Fibroblast of skin of left biceps (primary cell): ENCODE data around the gene KDM6B.
"Not testable (repeated sequence)": the region's sequence is repeated elsewhere in the genome, so short reads cannot be mapped to it uniquely, and the experiment has no call there.

ENCODE experiments used
- DNase-seq, 2 experiments: peaks; one replicate each; pipeline ENCODE4 v3.0.0-alpha.2; 2013; ENCODE audit warnings: low read depth in 2 of 2

The KDM6B gene, protein sequence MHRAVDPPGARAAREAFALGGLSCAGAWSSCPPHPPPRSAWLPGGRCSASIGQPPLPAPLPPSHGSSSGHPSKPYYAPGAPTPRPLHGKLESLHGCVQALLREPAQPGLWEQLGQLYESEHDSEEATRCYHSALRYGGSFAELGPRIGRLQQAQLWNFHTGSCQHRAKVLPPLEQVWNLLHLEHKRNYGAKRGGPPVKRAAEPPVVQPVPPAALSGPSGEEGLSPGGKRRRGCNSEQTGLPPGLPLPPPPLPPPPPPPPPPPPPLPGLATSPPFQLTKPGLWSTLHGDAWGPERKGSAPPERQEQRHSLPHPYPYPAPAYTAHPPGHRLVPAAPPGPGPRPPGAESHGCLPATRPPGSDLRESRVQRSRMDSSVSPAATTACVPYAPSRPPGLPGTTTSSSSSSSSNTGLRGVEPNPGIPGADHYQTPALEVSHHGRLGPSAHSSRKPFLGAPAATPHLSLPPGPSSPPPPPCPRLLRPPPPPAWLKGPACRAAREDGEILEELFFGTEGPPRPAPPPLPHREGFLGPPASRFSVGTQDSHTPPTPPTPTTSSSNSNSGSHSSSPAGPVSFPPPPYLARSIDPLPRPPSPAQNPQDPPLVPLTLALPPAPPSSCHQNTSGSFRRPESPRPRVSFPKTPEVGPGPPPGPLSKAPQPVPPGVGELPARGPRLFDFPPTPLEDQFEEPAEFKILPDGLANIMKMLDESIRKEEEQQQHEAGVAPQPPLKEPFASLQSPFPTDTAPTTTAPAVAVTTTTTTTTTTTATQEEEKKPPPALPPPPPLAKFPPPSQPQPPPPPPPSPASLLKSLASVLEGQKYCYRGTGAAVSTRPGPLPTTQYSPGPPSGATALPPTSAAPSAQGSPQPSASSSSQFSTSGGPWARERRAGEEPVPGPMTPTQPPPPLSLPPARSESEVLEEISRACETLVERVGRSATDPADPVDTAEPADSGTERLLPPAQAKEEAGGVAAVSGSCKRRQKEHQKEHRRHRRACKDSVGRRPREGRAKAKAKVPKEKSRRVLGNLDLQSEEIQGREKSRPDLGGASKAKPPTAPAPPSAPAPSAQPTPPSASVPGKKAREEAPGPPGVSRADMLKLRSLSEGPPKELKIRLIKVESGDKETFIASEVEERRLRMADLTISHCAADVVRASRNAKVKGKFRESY (N-terminal part only)

DNA sequence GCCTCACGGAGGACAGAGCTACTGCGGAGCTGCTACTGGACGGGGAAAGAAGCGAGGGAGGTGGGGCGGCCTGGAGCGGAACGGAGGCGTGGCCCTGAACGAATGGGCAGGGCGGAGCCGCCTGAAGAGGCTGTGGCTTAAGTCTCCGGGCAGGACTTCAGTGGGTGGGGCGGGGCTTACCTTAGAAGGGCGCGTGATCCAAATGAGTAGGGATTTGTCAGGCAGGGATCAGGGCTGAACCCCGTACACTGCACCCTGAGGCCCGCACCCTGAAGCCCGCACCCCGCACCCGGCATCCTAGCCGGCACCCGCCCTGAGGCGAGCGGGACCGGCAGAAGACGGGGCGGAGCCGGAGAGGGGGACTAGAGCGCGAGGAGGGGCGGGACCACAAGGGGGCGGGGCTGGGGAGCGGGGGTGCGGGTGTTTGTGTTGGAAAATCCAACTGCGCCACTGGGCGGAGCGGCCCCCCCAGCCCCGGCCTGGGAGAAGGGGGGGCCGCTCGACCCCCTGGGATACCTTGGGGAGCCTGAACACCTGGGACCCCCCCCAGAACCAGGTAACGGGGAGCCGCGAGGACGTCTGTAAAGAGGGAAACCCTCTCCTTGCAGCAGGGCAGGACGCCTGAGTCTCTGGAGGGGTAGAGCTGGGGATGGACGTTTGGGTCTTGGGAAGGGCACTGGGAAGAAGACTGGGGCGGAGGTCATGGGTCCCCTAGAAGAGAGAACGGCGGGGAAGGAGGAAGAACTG is at the start of gene KDM6B:
KDM6B (plus strand) TSS at position 423 of the 747 bp plus-strand sequence. CDS start 11,338 bp downstream, outside the sequence.
- peak in 1 of 2 experiments; percentile 55 for DNase-seq

DNA sequence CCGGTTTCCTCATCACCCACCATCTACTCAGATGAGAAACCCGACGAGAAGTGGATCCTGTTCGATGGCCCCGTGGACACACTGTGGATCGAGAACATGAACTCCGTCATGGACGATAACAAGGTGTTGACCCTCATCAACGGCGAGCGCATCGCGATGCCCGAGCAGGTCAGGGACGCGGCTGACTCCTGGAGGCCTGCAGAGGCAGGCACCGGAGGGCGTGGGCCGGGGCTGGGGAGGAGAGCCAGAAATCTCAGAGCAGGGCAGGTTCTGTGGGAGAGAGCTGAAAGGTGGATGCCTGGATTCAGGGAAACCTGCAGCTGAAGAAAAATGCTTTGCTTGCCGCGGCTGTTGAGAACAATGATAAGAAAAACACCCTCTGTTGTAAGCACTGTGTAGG is 47.2 kb upstream of the KDM6B start:
- DNase-seq: no peak

DNA sequence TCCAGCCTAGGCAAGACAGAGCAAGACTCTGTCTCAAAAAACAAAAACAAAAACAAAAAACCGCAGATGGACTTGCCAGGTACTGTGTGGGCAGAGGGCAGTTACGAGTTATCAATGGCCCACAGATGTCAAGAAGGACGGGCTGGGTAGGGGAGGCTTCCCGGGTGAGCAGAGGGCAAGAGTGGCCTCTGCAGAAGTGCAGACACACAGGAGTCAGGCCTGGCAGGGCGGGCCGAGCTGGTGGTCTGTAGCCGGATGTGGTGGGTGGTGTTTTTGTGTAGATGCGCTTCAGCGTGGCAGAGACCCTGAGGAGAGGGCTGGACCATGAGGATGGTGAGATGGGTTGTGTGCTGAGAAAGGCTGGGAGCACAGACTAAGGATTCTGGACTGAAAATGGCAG is 44.9 kb upstream of the KDM6B start:
- no peak for DNase-seq

DNA sequence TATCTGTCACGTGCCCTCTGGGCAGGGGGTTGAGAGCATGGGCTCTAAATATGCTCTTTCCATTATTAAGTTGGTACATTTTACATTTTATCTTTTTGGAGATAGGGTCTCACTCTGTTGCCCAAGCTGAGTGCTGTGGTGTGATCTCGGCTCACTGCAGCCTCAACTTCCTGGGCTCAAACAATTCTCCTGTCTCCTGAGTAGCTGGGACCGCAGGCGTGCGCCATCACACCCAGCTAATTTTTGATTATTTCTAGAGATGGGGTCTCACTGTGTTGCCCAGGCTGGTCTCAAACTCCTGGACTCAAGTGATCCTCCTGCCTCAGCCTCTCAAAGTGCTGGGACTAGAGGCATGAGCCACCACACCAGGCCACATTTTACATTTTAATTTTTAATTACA is 43.9 kb upstream of the KDM6B start:
- DNase-seq: no peak

DNA sequence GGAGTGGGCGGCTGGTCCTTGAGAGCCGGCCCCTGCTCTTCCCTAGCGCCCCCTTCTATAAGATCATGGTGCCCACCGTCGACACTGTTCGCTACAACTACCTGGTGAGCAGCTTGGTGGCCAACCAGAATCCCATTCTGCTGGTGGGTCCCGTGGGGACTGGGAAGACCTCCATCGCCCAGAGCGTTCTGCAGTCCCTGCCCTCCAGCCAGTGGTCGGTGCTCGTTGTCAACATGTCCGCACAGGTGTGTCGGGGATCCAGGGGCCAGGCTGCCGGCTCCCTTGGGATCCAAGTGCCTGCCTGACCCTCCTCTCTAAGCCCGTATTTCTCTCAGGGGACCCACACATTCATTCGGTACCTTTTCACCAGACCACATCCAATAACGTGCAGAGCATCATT is 41.4 kb upstream of the KDM6B start:
- no peak for DNase-seq

DNA sequence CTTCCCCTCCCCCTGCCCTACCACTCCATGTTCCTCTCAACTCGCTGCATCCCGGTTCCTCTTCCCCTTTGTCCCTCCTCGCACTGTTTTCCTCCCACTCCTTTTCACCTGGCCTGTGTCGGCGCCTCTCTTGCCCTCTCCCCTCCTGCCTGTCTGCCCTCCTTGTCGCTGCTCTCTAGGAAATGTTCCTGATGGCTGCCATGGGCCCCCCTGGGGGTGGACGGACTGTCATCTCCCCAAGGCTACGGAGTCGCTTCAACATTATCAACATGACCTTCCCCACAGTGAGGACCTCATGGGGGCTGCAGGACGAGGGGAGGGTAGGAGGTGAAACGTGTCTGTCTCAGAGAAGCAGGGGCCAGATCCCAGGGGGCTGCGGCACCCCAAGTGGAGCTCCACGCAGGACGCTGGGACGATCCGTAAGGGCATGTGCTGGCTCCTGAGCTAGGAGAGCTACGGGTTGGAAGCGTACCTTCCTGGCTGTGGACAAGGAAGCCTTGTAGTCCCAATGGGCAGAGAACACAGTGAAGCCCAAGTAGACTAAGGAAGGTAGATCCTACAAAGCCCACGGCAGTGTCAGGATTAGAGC is 39.8 kb upstream of the KDM6B start:
- no peak for DNase-seq

DNA sequence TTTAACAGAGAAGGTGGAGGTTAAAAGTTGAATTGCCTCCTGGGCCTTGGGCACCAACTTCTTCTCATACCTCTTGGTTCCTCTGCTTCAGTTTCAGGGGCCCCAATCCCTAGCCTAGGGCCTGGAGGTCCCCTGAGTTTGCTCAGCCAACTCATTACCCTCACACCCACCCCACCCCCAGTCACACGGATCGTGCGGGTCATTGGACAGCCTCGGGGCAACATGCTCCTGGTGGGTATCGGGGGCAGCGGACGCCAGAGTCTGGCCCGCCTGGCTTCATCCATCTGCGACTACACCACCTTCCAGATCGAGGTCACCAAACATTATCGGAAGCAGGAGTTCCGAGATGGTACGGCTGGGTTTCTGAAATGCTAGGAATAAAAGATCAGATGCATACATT is 36.0 kb upstream of the KDM6B start:
- DNase-seq: no peak

DNA sequence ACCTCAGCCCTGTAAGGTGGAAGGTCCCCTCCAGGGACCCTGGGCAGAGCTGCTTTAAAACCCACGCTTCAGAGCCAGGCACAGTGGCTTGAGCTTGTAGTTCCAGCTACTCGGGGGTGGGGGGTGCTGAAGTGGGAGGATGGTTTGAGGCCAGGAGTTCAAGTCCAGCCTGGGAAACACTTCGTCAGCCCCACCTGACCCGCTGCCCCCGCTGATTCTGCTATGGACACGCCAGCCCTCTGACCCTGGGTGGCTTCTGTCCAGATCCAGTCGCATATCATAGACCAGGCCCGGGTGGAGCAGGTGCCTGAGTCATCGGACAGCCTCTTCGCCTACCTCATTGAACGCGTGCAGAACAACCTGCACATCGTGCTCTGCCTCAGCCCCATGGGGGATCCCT is 35.2 kb upstream of the KDM6B start:
- no peak for DNase-seq

DNA sequence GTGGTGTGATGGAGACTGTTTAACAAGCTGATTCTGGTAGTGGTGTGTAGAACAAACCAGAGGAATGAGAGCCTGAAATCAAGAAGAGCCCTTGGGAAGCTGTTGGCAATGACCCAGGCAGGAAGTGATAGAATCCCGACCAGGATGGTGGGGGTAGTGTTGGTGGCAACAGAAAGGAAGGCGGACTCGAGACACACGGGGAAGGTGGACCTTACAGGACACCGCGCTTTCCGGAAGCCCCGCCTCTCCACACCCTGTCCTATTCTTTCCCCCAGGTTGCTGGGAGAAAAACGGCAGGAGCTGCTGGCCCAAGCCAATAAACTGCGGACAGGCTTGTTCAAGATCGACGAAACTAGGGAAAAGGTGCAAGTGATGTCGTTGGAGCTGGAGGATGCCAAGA is 30.0 kb upstream of the KDM6B start:
- no peak for DNase-seq

DNA sequence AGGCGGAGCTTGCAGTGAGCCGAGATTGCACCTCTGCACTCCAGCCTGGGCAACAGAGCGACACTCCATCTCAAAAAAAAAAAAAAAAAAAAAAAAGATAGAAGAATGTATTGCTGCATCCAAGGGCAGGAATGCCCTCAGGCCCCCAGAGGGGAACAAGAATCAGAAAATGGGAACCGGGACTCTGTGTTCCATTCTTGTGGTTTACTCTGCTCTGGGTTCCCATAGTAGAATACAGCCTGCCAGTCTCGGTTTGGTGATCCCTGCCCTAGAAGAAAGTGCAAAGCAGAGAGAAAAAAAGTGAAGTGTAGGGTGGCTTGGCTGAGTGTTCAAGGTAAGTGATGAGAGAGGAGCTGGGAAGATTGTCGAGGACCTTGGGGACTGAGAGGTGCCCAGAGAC is 27.4 kb upstream of the KDM6B start:
- no peak for DNase-seq

DNA sequence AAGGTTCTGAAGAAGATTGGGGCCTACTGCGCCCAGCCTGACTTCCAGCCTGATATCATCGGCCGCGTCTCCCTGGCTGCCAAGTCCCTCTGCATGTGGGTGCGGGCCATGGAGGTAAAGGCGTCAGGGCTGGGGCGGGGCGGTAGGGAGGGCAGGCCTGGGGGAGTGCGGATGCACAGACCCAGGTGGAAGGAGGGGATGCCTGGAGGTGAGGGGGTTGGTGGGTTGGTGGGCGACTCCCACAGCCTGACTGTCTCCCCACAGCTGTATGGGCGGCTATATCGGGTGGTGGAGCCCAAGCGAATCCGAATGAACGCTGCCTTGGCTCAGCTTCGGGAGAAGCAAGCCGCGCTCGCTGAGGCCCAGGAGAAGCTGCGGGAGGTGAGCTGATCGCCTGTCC is 26.8 kb upstream of the KDM6B start:
- no peak for DNase-seq

DNA sequence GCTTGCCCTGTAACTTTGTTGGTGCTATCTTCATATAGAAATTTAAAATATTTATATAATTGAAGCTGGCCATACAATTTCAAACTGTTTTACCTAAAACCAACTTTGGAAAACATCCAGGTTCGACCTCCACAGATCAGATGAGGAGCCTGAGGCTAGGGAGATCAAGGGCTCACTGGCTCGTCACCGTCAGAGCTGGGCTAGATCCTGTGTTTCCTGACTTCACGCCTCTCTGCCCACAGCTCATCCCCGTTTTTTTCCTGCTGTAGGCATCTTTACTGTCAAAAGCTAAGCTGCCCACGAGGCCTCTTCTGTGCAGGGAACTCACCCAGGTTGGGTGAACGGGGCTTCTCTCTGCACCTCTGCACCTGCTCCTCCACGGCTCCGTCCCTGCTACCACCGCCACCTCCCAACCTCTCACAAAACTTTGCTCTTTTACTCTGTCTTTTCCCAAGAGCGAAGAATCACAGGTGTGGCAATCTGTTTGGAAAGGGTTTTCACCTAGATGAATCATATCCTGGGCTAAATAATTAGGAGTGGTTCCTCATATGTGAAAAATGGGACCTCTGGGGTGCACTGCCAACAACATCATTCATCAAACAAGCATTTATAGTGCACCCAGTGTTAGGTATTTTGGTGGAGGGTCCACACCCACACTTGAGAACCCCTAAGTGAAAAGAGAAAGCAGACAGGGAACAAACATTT is 24.8 kb upstream of the KDM6B start:
- no peak for DNase-seq

DNA sequence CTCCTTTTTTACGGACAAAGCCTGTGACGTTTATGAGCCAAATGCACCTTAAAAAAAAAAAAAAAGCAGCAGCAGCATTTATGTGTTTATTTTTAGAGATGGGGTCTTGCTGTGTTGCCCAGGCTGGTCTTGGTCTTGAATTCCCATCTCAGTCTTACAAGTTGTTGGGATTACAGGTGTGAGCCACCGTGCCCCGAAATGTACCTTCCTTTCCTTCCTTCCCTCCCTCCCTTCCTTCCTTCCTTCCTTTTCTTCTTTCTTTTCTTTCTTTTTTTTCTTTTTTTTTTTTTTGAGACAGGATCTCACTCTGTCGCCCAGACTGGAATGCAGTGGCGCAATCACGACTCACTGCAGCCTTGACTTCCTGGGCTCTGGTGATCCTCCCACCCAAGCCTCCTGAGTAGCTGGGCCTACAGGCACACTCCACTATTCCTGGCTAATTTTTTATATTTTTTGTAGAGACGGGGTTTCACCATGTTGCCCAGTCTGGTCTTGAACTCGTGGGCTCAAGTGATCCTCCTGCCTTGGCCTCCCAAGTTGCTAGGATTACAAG is 24.1 kb upstream of the KDM6B start:
- DNase-seq: not testable (repeated sequence)

DNA sequence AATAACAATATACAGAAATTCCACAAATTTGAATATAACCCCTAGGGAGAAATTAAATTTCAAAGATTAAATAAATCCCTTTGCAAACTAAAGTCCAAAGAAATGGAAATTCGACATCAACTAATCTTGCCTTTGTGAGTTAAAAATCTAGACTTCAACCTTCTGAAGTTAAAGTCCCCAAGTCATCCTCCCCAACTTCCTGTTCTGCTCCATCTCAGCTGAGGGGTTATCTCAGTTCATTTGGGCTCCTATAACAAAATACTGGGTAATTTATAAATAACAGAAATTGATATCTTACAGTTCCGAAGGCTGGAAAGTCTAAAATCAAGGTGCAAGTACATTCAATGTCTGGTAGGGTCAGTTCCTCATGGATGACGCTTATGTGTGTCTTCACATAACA is 22.8 kb upstream of the KDM6B start:
- DNase-seq: no peak

DNA sequence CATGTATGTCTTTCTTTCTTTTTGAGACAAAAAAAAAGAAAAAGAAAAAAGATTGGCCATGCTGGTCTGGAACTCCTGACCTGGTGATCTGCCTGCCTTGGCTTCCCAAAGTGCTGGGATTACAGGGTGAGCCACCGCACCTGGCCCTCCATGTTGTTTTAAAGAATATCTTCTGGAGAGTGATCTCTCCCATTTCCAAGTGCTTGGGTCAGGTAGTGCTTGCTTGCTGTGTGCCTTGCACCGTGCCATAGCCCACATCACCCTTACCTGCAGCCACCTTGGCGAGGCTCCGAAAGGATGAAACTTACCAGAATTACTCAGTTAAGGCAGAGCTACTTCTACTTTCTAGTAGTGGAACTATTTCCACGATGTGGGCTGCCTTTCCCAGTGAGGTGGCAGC is 19.0 kb upstream of the KDM6B start:
- no peak for DNase-seq

DNA sequence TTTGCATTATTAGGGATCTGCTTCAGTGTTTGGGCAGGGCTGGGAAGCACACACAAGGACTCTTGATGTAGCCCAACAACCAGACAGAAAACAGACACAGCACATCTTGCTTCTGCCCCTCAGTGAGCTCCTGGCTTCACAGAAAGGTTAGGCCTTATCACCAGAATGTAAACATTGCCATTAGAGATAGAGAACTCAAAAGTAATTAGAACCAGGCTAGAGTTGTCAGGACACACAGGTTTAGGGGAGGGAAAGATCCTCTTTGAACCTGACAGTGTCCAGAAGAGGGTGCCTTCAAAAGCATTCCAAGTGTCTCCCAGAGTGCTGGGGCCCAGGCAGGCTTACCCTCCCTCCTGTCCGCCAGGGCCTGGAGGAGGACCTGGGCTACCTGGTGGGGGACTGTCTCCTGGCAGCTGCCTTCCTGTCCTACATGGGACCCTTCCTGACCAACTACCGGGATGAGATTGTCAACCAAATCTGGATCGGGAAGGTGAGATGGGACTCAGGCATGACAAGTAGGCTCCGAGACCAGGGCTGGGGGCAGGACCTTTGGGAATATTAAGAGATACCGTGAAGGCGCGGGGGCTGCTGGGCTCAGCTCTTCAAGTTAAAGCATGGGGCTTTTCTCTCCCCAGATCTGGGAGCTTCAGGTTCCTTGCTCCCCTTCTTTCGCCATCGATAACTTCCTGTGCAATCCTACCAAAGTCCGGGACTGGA is 16.9 kb upstream of the KDM6B start:
- no peak for DNase-seq

DNA sequence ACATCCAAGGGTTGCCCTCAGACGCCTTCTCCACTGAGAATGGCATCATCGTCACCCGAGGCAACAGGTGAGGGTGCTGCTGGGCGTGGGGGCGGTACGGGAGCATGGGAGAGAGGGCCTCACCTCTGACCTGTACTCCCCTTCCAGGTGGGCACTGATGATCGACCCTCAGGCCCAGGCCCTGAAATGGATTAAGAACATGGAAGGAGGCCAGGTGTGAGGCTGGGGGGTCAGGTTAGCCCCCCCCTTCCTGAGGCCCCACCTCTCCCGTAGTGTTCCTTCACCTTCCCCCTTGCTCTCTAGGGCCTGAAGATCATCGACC is 16.4 kb upstream of the KDM6B start:
- no peak for DNase-seq

DNA sequence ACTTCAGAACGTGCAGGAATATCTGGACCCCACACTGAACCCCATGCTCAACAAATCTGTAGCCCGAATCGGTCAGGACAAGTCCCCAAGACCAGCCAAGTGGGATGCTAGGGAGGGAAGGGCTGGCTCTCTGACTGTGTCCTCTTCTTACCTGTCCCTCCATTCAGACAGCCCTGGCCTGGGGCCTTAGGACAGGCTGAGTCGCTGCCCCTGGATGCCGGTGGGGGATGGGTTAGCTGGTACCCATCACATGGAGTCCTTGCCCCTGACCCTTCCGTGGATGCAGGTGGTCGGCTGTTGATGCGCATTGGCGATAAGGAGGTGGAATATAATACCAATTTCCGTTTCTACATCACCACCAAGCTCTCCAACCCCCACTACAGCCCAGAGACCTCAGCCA is 16.0 kb upstream of the KDM6B start:
- no peak for DNase-seq

DNA sequence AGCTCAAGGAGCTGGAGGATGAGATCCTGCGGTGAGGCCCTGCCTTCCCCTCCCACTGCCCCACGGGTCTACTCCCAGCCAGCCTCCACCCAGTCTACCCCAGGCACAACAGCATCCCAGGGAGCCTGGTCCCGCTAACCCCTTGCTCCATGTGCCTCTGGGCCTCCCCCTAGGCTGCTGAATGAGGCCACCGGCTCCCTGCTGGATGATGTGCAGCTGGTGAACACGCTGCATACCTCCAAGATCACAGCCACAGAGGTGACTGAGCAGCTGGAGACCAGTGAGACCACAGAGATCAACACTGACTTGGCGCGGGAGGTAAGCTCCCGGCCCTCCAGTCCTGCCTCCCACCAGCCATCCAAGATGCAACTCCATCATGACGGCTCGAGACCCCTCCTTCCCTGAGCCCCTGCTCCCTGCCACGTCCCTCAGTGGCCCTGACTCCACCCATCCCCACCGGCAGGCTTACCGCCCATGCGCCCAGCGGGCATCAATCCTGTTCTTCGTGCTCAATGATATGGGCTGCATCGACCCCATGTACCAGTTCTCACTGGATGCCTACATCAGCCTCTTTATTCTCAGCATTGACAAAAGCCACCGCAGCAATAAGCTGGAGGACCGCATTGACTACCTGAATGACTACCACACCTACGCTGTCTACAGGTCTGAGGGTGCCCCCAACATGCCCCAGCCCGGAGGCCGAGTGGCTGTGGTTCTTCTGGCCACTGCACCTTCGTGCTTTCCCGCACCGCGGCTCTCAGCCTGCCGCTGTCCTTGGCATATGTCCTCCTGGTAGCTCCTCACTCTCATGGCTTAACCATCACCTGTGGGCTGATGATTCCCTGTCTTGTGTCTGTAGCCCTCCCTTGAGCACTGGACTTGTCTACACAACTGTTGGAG is 15.0 kb upstream of the KDM6B start:
- DNase-seq: no peak
